Skin epidermis (tissue), 12 donors: ENCODE data around the gene NOTCH1.

Experiments used
- H3K27ac ChIP-seq, 21 experiments: fragments of 200-600 bp; sonication (generic) in 11 of 21; one replicate each; pipeline ENCODE4 v1.5.0; 2020; ENCODE audit warnings: mild to moderate bottlenecking in 3 of 21, inconsistent platforms in 2 of 21, moderate library complexity in 2 of 21
- H3K4me3 ChIP-seq, 7 experiments: fragments of 200-600 bp; sonication (generic) in 2 of 7; one replicate each; pipeline ENCODE4 v1.5.0; 2020; ENCODE audit warnings: inconsistent platforms in 2 of 7, mild to moderate bottlenecking in 2 of 7, moderate library complexity in 1 of 7

NOTCH1 gene

DNA sequence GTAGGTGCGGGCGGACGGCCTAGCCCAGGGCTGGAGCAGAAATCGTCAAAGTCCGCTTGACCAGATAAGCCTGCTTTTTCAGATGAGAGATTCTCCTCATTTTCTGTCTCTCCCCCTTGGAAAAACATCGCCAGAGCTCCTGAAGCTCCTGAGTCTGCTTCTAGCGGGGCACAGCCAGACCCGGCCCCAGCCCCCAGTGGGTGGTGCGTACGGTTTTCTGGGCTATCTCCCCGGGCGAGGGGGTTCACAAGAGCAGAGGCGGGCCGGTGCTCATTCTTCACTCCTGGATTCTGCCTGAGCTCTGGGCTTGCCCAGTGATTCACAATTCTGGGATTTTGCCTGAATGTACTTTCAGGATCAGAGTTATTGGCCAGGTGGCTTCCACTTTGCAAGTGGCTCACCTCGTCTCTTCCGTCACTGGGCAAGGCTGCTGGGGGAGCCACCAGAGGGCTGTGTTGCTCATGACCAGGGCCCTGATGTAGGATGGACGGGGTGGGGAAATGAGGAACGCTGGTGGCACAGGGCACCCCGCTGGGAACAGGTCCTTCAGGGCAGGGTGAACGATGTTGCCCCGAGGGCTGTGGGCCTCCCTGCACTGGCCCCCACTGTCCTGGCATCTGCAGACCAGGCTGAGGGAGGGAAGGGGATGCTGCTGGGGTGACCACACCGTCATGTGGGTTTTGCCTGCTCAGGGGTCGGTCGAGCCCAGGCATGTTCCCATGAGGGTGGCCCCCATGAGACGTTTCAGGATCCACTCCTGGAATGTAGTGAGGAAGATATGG lies 69.3 kb downstream of the NOTCH1 start:
- Histone ChIP-seq H3K27ac (no peak overlapping the region), H3K4me3 (no peak overlapping the region)

DNA sequence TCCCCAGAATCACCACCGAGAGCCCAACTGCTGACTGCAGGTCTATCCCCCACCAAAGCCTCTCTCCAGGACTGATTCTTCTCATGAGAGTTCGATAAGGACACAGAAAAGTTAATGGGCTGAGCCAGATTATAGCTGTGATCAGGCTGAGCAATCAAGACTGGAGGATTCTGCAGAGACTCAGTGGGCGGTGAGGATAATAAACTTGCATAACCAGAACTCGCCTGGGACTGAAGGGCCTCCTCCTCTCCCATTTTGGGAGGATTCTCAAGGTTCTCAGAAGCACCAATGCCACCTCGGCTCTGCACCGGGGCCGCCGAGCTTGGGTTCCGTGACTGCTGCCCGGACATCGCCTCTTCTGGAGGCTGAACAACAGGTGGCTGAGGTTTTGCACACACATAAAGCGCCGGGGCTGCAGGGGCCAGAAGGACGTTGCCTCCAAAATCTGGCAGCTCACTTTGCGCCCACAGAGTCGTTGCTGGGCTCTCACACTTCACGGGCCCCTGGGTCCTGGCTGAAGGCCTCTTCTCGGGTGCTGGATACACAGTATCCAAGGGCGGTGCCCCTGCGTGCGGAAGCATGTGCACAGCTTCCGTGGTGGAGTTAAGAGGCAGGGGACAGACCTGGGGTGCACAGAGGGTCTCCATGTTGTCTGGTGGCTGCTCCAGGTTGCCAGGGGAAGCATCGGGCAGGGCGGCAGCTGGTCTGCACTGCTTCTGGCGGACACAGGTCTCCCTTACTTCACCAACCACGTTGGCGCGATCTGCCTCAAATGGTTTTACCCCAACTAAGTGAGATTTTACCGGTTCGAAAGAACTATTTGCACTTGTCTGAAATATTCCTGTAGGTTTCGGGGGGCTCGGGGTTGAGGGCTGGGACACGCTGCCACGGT lies 70.6 kb downstream of the NOTCH1 start:
- Histone ChIP-seq H3K27ac (no peak overlapping the region), H3K4me3 (no peak overlapping the region)

DNA sequence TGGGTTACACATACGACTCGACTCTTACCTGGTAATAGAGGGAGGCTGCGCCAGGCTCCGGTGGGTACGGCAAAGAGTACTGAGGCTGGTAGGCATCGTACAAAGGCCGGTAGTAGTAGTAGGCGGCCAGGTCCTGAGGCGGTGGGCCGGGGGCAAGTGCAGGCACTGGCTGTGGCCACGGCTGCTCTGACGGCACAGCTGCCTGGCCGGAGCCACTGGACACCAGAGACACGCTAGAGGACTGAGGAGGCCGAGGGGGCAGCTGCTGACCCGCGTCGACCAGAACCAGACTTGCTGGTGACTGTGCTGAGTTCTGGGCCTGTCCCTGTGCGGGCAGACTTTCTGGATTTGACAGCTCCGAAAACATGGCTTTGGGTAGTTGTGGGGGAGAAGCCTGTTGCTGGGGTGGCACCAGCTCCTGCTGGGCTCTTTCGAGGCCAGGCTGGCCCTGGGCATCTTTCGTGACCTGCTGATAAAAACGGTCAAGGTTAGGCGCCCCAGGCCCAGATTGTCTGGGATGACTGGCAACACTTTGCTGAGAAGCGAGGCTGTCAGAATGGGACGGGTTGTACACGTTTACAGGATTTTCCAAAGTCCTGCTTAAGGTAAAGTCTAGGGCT lies 71.7 kb downstream of the NOTCH1 start:
- H3K4me3 ChIP-seq = no peak overlapping the region
- H3K27ac ChIP-seq = no peak overlapping the region

DNA sequence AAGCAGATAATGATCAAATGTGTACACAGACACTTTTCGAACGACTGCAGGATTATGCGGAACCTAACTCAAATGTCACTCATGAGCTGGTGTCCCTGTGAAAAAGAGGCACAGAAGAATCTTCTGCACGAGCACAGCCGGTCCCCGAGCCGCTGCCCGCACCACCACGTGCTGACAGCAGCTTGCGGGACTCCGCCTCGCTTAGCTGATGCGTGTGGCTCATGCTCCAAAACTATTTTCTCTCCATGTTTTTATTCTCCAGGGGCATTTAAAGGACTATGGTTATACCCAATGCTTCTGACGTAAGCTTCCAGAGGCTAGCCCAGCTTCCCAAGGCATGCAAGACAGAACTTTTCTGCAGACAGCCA lies 72.5 kb downstream of the NOTCH1 start:
- no peak overlapping the region for H3K4me3 ChIP-seq
- H3K27ac ChIP-seq = no peak overlapping the region

DNA sequence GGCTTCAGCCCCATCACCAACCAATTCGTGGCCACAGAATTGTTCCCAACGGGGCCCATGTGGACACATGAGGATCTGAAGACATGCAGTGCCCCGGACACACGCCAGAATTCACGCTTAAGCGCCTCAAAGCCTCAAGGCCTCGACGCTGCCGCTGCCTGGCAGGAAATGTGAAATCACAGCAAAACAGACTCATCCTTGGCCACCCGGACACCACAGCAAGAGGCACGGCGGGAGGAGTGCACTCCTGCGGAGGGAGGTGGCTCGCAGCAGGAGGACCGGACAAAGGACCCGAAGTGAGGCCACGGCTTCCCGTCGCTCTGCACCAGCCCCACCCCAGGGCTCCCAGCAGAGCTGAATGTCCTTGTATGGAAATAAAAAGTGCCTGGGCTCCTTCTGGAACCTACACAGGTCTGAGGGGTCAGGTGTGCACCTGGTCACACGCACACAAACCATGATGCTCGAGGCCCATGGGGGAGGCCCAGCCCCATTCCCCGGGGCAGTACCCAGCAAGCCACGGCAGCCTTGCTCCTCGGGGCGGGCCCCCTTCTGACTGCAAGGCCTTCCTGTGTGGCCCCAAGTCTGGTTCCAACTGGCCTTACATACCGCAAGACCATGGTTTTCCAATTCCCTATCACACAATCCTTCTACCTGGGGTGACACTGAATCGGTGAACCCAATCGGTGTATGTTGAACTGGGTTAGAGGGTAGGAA lies 73.1 kb downstream of the NOTCH1 start:
- H3K4me3 ChIP-seq = no peak overlapping the region
- H3K27ac ChIP-seq = no peak overlapping the region

DNA sequence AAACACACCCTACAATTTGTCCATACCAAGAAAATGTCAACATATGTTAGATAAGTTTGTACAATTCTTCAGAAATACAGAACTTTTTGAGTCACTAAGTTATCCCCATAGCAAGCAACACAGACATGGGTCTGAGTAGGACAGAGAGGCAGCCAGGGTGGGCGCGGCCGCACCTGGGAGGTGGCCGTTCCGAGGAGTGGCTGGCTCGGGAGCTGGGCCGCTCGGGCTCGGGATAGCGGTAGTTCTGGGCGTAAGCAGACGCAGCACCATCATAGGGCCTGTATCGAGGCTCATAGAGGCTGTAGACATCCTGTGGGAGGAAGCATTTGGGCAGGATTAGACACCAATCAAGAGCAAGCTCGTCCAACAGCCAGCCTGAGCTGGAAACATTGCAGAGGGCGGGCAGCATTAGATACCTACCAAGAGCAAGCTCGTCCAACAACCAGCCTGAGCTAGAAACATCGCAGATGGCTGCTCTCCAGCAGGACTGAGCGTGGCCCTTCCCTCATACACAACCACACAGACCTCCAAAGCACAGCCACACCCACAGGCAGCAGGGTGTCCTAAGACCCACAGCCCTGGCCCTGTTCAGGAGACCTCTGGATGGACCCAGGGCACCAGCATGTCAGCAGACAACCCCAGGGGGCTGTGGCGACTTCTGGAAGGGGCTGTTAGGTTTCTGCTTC lies 73.9 kb downstream of the NOTCH1 start:
- no peak overlapping the region for H3K27ac ChIP-seq
- no peak overlapping the region for H3K4me3 ChIP-seq

DNA sequence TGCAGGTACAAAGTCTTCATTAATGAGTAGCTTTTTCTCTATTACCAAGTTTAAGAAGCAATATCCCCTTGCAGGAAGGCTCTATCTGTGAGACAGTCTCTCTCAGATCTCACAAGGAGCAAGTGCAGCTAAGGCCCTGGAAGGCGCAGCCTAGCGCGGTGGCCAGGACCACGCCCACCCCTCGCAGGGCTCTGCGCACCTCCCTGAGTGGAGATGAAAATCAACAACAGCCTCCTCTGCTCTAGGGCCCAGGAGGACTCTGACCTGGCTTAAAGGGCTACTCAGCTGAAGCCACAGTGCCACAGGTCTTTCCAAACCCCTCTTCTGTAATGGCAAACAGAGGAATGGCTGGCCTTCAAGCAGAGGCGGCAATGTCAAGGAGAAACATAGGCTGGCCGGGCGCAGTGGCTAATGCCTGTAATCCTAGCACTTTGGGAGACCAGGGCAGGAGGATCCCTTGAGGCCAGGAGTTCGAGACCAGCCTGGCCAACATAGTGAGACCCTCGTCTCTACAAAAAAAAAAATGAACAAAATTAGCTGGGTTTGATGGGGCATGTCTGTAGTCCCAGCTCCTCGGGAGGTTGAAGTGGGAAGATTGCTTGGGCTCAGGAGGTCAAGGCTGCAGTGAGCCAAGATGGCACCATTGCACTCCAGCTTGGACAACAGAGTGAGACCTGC lies 74.9 kb downstream of the NOTCH1 start:
- Histone ChIP-seq H3K4me3 (no peak overlapping the region), H3K27ac (no peak overlapping the region)

DNA sequence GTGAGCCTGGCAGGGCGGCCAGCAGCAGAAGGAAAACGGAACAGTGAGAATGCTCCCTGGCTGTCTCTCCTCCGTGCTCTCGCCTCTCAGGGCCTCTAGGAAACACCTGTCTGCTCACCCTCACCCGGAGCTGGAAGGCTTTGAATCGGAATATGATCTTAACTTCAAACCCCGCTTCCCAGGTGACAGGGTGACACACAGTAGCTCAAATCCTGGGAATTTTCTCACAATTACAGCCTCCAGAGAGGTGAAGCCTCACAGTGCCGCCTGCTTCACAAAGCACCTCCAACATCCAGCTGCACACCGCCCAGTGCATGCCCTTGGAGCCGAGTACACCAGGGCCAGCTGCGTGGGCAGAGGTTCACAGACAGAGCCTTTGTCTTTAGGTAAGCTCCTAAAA lies 75.5 kb downstream of the NOTCH1 start:
- H3K4me3 ChIP-seq = no peak overlapping the region
- H3K27ac ChIP-seq = no peak overlapping the region

DNA sequence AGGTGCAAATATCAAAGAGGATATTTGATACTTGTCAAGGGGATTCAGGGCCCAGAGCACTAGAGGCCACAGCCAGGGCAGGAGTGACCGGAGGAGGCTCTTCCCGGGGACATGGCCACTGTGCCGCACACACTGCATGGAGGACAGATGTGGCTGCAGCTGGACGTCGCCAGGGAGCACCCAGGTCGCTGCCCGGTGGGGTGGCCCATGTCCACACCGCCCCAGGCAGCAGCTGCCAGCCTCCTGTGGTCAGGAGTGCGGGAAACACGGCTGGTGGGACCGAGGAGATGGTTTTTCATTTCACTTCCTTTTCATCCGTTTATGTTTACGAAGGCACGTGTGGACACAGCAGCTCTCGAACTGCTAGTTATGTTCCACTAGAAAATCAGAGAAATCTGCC lies 78.1 kb downstream of the NOTCH1 start:
- H3K4me3 ChIP-seq = no peak overlapping the region

DNA sequence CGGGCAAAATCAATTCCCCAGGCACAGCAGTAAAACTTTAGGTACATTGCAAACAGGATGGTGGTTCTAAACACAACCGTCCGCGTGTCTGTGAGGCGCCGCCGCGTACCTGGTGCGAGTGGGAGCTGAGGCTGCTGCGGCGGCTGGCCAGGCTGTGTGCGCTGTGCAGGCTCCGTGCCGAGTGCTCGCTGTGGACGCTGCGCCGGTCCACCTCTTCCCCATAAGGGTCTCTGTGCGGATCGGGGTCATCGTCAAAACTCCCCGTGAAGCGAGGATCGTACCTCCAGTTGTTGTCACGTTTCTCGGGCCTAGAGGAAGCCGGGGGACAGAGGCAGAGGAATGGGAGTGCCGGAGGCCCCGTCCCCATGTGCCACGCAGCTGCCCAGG lies 79.7 kb downstream of the NOTCH1 start:
- Histone ChIP-seq H3K27ac (no peak overlapping the region), H3K4me3 (no peak overlapping the region)

More for the DNA sequence above, 78.1 kb downstream of the NOTCH1 start:
- H3K27ac ChIP-seq = no peak overlapping the region

DNA sequence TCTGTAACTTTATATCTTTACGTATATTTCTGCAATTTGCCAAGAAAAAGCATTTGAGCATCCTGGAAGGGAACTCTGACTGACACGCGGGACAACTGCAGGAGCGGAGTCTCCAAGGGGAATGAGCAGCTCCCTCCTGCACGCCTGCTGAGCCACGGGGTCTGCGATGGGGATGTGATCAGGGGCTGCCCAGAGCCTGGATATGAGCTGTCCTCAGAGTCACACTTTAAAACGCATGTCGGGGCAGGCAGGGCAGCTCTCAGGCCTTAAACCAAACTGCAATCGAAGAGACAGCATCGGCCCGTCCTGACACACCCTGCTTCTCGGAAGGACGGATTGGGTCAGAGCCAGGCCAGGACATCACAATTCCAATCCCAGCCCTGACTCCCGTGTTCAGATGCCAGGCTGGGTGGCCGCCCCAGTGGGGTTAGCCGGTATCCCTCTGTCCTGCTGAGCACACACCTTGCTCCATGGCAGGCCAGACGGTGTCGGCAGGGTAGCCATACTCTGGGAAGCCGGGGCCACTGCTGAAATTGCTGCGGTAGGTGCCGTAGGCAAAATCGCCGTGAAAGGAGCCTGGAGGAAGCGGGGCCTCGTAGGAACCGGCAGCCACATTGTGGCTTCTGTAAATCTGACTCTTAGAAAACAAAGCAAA lies 80.2 kb downstream of the NOTCH1 start:
- H3K27ac ChIP-seq = no peak overlapping the region

DNA sequence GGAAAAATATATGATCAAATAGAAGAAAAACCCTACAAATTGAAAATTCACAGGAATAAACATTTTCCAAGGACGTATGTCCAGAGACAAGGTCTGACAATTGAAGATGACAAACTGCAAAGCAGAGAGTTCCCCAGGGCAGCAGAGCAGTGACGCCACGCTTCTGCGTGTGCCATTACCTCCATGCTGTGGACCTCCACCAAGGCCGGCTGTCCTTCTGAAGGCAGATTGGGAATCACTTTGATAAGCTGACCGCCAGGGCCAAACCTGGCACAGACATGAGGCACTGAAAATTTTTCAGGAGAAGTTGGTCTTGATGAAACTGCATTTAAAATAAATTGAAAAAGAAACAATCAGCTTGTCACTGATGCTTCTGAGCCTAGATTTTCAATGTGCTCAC lies 81.6 kb downstream of the NOTCH1 start:
- Histone ChIP-seq H3K4me3 (no peak overlapping the region), H3K27ac (no peak overlapping the region)

More for the DNA sequence above, 80.2 kb downstream of the NOTCH1 start:
- no peak overlapping the region for H3K4me3 ChIP-seq

DNA sequence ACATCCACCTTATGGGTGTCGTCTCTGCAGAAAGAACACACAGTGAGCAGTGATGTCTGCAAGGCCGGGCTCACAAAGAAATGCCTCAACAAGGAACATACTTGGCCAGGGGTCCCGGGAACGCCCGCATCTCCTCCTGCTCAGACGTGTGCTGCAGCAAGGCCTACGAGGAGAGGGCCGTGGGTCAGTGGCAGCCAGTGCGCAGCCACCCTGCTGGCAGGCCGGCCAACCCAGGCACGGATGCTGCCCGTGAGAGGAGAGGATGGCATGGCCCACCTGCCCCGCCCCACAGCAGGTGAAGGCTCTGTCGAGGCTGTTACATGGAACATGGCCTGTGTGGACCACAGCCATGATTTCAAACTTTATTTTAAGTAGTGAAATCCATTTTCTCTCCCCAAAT lies 82.3 kb downstream of the NOTCH1 start:
- H3K27ac ChIP-seq = no peak overlapping the region
- no peak overlapping the region for H3K4me3 ChIP-seq

DNA sequence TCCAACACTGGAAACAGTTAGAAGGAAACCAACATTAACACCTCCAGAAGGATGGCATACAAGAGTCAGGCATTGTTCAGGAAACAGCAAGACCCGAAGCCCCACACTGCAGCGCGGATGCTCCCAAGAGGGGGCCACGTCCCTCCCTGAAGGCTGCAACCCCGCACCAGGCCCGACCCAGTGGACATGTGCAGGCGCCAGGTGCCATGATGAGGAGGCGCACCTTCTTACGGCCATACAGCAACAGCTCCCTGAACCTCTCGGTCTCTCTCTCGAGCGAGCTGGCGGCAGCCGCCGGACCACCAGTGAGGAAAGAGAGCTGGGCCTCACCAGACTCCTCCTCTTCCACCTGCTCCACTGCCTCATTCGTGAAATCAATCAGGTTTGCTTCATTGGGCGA lies 83.2 kb downstream of the NOTCH1 start:
- Histone ChIP-seq H3K4me3 (no peak overlapping the region), H3K27ac (no peak overlapping the region)

DNA sequence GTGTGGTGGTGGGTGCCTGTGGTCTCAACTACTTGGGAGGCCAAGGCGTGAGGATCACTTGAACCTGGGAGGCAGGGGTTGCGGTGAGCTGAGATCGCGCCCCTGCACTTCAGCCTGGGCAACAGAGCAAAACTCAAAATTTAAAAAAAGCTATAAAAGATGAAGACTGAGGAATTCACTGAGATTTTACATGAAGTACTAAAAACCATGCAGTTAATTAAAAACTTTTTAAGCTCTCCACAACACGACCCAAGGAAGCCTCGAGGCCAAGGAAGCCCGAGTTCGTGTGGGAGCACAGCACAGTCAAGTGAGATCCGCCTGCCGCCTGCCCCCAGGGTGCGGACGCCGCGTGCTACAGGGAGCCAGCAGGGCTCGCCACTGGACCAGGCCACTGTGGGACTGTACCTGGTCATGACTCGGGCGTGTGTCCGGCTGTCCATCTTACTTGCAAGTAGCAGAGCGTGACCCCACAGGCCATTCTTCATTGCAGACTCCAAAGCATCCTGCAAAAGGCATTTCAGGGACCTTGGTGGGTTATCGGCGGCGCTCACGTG lies 85.0 kb downstream of the NOTCH1 start:
- Histone ChIP-seq H3K27ac (no peak overlapping the region), H3K4me3 (no peak overlapping the region)

DNA sequence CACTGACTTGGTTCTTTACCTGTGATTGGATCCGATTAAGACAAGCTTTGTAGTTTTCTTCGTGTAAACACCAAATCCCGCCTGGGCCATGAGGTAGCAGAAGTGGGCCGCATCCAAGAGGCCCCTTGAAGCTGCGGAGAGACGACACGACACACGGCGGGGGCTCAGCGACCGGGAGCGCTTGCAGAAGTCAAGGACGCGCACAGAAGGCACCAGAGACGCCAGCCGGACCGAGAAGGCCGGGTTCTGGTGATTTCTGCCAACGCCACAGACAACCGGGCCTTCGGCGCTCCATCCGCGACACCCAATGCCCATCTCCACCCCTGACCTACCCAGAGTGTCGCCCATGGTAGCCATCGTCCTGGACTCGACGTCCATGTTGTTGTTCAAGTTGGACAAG lies 86.4 kb downstream of the NOTCH1 start:
- no peak overlapping the region for H3K27ac ChIP-seq
- H3K4me3 ChIP-seq = no peak overlapping the region

DNA sequence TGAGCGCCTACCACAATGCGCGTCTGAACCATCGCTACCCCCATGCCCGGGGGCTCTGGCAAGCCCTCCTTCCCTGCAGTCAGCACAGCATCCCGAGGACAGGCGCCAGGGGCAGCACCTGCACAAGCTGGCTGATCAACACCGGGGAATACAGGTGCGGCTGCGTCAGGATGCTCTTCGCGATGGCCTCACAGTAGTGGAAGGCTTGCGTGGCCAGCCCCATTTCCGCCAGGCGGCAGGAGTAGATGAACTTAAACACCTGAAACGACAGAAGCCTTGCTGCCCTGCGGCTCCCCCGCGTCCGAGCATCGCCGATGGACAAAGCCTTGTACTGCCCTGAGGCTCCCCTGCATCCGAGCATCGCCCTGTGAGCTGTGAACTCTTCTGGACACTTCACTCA lies 88.5 kb downstream of the NOTCH1 start:
- H3K27ac ChIP-seq = no peak overlapping the region
- H3K4me3 ChIP-seq = no peak overlapping the region

DNA sequence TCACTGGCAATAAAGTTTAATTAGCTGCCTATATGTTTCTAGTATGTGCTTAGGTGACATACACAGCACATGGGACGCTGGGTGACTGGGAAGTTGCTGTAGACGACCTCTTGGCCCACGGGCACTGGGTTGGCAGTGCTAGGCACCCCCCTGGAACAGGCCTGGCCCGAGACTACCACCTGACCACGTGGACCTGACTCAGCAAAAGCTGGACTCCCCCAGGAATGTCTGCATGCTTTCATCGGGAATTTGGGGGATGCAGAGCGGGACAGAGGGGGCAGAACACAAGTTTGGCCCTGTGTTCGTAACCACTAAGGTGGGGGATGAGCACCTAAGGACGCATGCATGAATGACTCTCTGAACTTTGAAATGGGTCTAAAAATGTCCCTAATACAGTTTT lies 89.6 kb downstream of the NOTCH1 start:
- no peak overlapping the region for H3K4me3 ChIP-seq
- H3K27ac ChIP-seq = no peak overlapping the region
